ENCODE results near the gene ERVW-1.
"Not testable (repeated sequence)": the region's sequence is repeated elsewhere in the genome, so short reads cannot be mapped to it uniquely, and the experiment has no call there.

ERVW-1 gene

GRCh38 chr7:92477681-92478080 lies at the start of gene ERVW-1:
Gene ERVW-1 (minus strand): TSS chr7:92477946. CDS start chr7:92470381, 7,565 bp downstream.
- H3F3A ChIP-seq (ENCODE audit: insufficient read depth, low read length); H4K20me1 ChIP-seq (ENCODE audit: insufficient read depth, low read length); H3K27ac ChIP-seq (ENCODE audit: low read length); H3K27me3 ChIP-seq (replicated peaks; ENCODE audit: insufficient read depth, low read length); H3K4me3 ChIP-seq (ENCODE audit: low read length); H3K4me2 ChIP-seq (ENCODE audit: low read depth, low read length); H2AFZ ChIP-seq (ENCODE audit: low read length); H3K4me1 ChIP-seq (ENCODE audit: low read length); H3K9me3 ChIP-seq (replicated peaks; ENCODE audit: insufficient read depth, low read length); H3K36me3 ChIP-seq (replicated peaks; ENCODE audit: insufficient read depth, low read length); DNase-seq; H3K79me2 ChIP-seq (ENCODE audit: low read length); H3K9me2 ChIP-seq (replicated peaks; ENCODE audit: insufficient read depth, low read length); H3K9ac ChIP-seq (ENCODE audit: low read length): not testable (repeated sequence)

- H3K4me1 ChIP-seq (ENCODE audit: low read length), result peaks cover 5% of the 10 kb centered on the region
- DNase-seq, result no peak
- no peaks in the 10 kb centered on the region for H3K36me3 ChIP-seq (replicated peaks; ENCODE audit: insufficient read depth, low read length)
- H4K20me1 ChIP-seq (ENCODE audit: insufficient read depth, low read length), result no peaks in the 10 kb centered on the region
- H3K9ac ChIP-seq (ENCODE audit: low read length), result no peak overlapping the region
- H3K4me3 ChIP-seq (ENCODE audit: low read length), result no peak overlapping the region
- no peak overlapping the region for H2AFZ ChIP-seq (ENCODE audit: low read length)
- H3K4me2 ChIP-seq (ENCODE audit: low read depth, low read length), result no peak overlapping the region
- H3K9me3 ChIP-seq (replicated peaks; ENCODE audit: insufficient read depth, low read length), result no peaks in the 10 kb centered on the region
- H3K27ac ChIP-seq (ENCODE audit: low read length), result no peak overlapping the region
- peaks cover 14% of the 10 kb centered on the region for H3F3A ChIP-seq (ENCODE audit: insufficient read depth, low read length)
- H3K27me3 ChIP-seq (replicated peaks; ENCODE audit: insufficient read depth, low read length), result no peaks in the 10 kb centered on the region
- peaks cover 34% of the 10 kb centered on the region for H3K79me2 ChIP-seq (ENCODE audit: low read length)
- TF ChIP-seq CTCF (IDR thresholded peaks at IDR 0.05; ENCODE audit: low read length) (no peak), EZH2 (optimal IDR thresholded peaks at IDR 0.05; ENCODE audit: low read depth, low read length) (no peak), EZH2phosphoT487 (IDR thresholded peaks at IDR 0.05; ENCODE audit: low read length) (no peak)
- no peaks in the 10 kb centered on the region for H3K9me2 ChIP-seq (replicated peaks; ENCODE audit: insufficient read depth, low read length)
Measured at GRCh38 chr7:92523110-92523509, 45.4 kb upstream of the ERVW-1 start.

GRCh38 chr7:92520024-92520423 lies 42.3 kb upstream of the ERVW-1 start:
- Histone ChIP-seq H3K9me2 (replicated peaks; ENCODE audit: insufficient read depth, low read length) (no peaks in the 10 kb centered on the region), H3K4me2 (ENCODE audit: low read depth, low read length) (no peak overlapping the region), H3K79me2 (ENCODE audit: low read length) (peaks cover 6% of the 10 kb centered on the region), H3K27ac (ENCODE audit: low read length) (no peak overlapping the region), H3K4me1 (ENCODE audit: low read length) (no peaks in the 10 kb centered on the region), H4K20me1 (ENCODE audit: insufficient read depth, low read length) (no peaks in the 10 kb centered on the region), H3K36me3 (replicated peaks; ENCODE audit: insufficient read depth, low read length) (no peaks in the 10 kb centered on the region), H3F3A (ENCODE audit: insufficient read depth, low read length) (no peaks in the 10 kb centered on the region), H3K4me3 (ENCODE audit: low read length) (no peak overlapping the region), H2AFZ (ENCODE audit: low read length) (no peak overlapping the region), H3K27me3 (replicated peaks; ENCODE audit: insufficient read depth, low read length) (no peaks in the 10 kb centered on the region), H3K9ac (ENCODE audit: low read length) (no peak overlapping the region), H3K9me3 (replicated peaks; ENCODE audit: insufficient read depth, low read length) (no peaks in the 10 kb centered on the region)
- no peak for DNase-seq
- TF ChIP-seq EZH2phosphoT487 (IDR thresholded peaks at IDR 0.05; ENCODE audit: low read length), result no peak
- TF ChIP-seq EZH2 (optimal IDR thresholded peaks at IDR 0.05; ENCODE audit: low read depth, low read length), result no peak
- no peak for TF ChIP-seq CTCF (IDR thresholded peaks at IDR 0.05; ENCODE audit: low read length)

- no peaks in the 10 kb centered on the region for H3K27me3 ChIP-seq (replicated peaks; ENCODE audit: insufficient read depth, low read length)
- H3K79me2 ChIP-seq (ENCODE audit: low read length), result no peaks in the 10 kb centered on the region; the same call in 1 of the 2 replicates
- TF ChIP-seq EZH2phosphoT487 (IDR thresholded peaks at IDR 0.05; ENCODE audit: low read length), result no peak
- no peak for DNase-seq
- H3K27ac ChIP-seq (ENCODE audit: low read length), result no peak overlapping the region
- no peaks in the 10 kb centered on the region for H3F3A ChIP-seq (ENCODE audit: insufficient read depth, low read length)
- H2AFZ ChIP-seq (ENCODE audit: low read length), result no peak overlapping the region
- H3K36me3 ChIP-seq (replicated peaks; ENCODE audit: insufficient read depth, low read length), result no peaks in the 10 kb centered on the region
- no peak overlapping the region for H3K4me2 ChIP-seq (ENCODE audit: low read depth, low read length)
- H4K20me1 ChIP-seq (ENCODE audit: insufficient read depth, low read length), result no peaks in the 10 kb centered on the region
- no peaks in the 10 kb centered on the region for H3K4me1 ChIP-seq (ENCODE audit: low read length)
- no peak overlapping the region for H3K4me3 ChIP-seq (ENCODE audit: low read length)
- no peaks in the 10 kb centered on the region for H3K9me2 ChIP-seq (replicated peaks; ENCODE audit: insufficient read depth, low read length)
- H3K9ac ChIP-seq (ENCODE audit: low read length), result no peak overlapping the region
- no peaks in the 10 kb centered on the region for H3K9me3 ChIP-seq (replicated peaks; ENCODE audit: insufficient read depth, low read length)
Measured at GRCh38 chr7:92517631-92518030, 39.9 kb upstream of the ERVW-1 start.
